ENCODE measurements around the gene FAM204A. TPM values are rescaled to one million over a fixed set of nuclear protein-coding genes. Genes with fewer than 3 reads are reported as not detected.

Gene FAM204A
- total and polyA plus RNA-seq, 10 of the 15 experiments (the other 5 are each of a cell fraction or from before 2014, with no cell fraction given) = 24.5 to 96.0 (median 67.6) TPM

- TF ChIP-seq ELK1 (IDR thresholded peaks at IDR 0.05; ENCODE audit: low read depth, low read length) = no peak
- no peak for TF ChIP-seq REST (IDR thresholded peaks at IDR 0.05; ENCODE audit: low read depth, low read length)
Observed at GRCh38 chr10:118291122-118291521, 51.0 kb downstream of the FAM204A start (continued).

- POLR2A ChIA-PET = no interaction called here
- Histone ChIP-seq H3K27ac (ENCODE audit: control insufficient read depth, insufficient read depth) (no peak overlapping the region), H3K36me3 (ENCODE audit: control insufficient read depth in 2 of 2, insufficient read depth in 2 of 2, low read length in 1 of 2) (no peaks in the 10 kb centered on the region), H3K4me2 (ENCODE audit: control insufficient read depth, insufficient read depth) (no peak overlapping the region), H3K27me3 (replicated peaks in 1 of 2; ENCODE audit: control insufficient read depth in 2 of 2, insufficient read depth in 2 of 2, low read length in 1 of 2) (peaks cover 0 to 4% of the 10 kb centered on the region in 2 experiments; a peak in 3 of 4 replicates), H3K9me3 (replicated peaks; ENCODE audit: control insufficient read depth, insufficient read depth, low read length) (no peaks in the 10 kb centered on the region), H3K79me2 (ENCODE audit: control insufficient read depth, insufficient read depth, low read length) (no peaks in the 10 kb centered on the region), H2AFZ (ENCODE audit: control insufficient read depth, low read depth, low read length) (no peak overlapping the region), H3K4me3 (no peak overlapping the region), H3K4me1 (ENCODE audit: control insufficient read depth, insufficient read depth, low read length) (no peaks in the 10 kb centered on the region), H4K20me1 (ENCODE audit: control insufficient read depth, insufficient read depth) (no peaks in the 10 kb centered on the region), H3K9ac (ENCODE audit: control insufficient read depth, insufficient read depth, low read length) (no peak overlapping the region)
- ATAC-seq (no peak), FAIRE-seq (no peak), DNase-seq (ENCODE audit: low read depth, low spot score) (no peak)
- in situ Hi-C loops (cut with MboI) = no loop called here
- 44% methylated on average over 3 of the region's 3 CpGs for WGBS (ENCODE audit: insufficient coverage, insufficient replicate concordance, low lambda C conversion rate, missing lambda C conversion rate)
- RAD21 ChIA-PET (ENCODE audit: unreplicated experiment) = no interaction called here
- CTCF ChIA-PET = no interaction called here
- no TSS peak for BruUV-seq (replicated peaks)
- SMC1A ChIA-PET (ENCODE audit: uncharacterized antibody, unreplicated experiment) = interaction anchor here (0.6 to 1.0 kb wide), 2 partner anchors 25 to 28 kb away, joined by 3 read pairs; no protein-coding TSS in a partner anchor
- TF ChIP-seq HDAC6 (IDR thresholded peaks at IDR 0.05; ENCODE audit: unreplicated experiment) (no peak), HSF1 (IDR thresholded peaks at IDR 0.05; ENCODE audit: low read depth, low read length) (no peak), FOS (IDR thresholded peaks at IDR 0.05; ENCODE audit: borderline replicate concordance, extremely low read depth, insufficient read length) (no peak), EP300 (IDR thresholded peaks at IDR 0.05; ENCODE audit: borderline replicate concordance in 1 of 2, control insufficient read depth in 1 of 2, low read depth in 2 of 2, low read length in 2 of 2) (no peak), YY1 (IDR thresholded peaks at IDR 0.05; ENCODE audit: low read depth, low read length) (no peak), RAD51 (IDR thresholded peaks at IDR 0.05) (no peak), NBN (IDR thresholded peaks at IDR 0.05) (no peak), ZBED1 (IDR thresholded peaks at IDR 0.05; ENCODE audit: borderline replicate concordance) (no peak), SKIL (IDR thresholded peaks at IDR 0.05; ENCODE audit: low read depth, poor library complexity, severe bottlenecking) (no peak), ZNF24 (IDR thresholded peaks at IDR 0.05) (no peak)
- intact Hi-C loops (cut with micrococcal nuclease; ENCODE audit: unreplicated experiment) = no loop called here
Observed at GRCh38 chr10:118290471-118290995, 51.6 kb downstream of the FAM204A start.
